Keratinocyte (primary cell): ENCODE results near the gene ROBO4. TPM values are rescaled to one million over a fixed set of nuclear protein-coding genes. Genes with fewer than 3 reads are reported as not detected.
A peak's percentile ranks its signal among the peaks of the same experiment; 100 is the strongest.

Experiments used
- DNase-seq: peaks from one replicate; pipeline ENCODE4 v3.0.0-alpha.2; 2011; ENCODE audit warnings: low read depth, missing footprints, low spot score
- FAIRE-seq: peaks from 2 replicates; lab custom pipeline; 2011; peaks lifted over from hg19 to GRCh38; lab: Jason Lieb, UNC
- H2AFZ ChIP-seq: 2 replicates; pipeline ENCODE4 v1.6.0; 2012; ENCODE audit warnings: low read length, control low read depth, inconsistent platforms; ENCODE audit not compliant: control insufficient read depth
- H3K27ac ChIP-seq: 2 replicates; pipeline ENCODE4 v1.5.1; 2011; ENCODE audit warnings: low read length; ENCODE audit not compliant: control insufficient read depth, insufficient read depth
- H3K27me3 ChIP-seq: 3 replicates; pipeline ENCODE4 v1.6.0; 2011; ENCODE audit warnings: low read length; ENCODE audit not compliant: control insufficient read depth, insufficient read depth; ENCODE audit errors: extremely low read depth
- H3K36me3 ChIP-seq, 2 experiments: 2 replicates in 1 of 2; 3 replicates in 1 of 2; pipeline ENCODE4 v1.5.1; 2011; ENCODE audit warnings: low read length in 2 of 2, mild to moderate bottlenecking in 1 of 2; ENCODE audit not compliant: control insufficient read depth in 2 of 2, insufficient read depth in 2 of 2; ENCODE audit errors: extremely low read depth in 1 of 2
- H3K4me1 ChIP-seq: 3 replicates; pipeline ENCODE4 v1.5.1; 2011; ENCODE audit warnings: low read length; ENCODE audit not compliant: control insufficient read depth, insufficient read depth; ENCODE audit errors: extremely low read depth
- H3K4me2 ChIP-seq: 3 replicates; pipeline ENCODE4 v1.6.0; 2011; ENCODE audit warnings: low read depth, low read length; ENCODE audit not compliant: control insufficient read depth, insufficient read depth; ENCODE audit errors: extremely low read depth
- H3K4me3 ChIP-seq, 3 experiments: fragments of 200-600 bp in 1 of 3; sonication (generic) in 1 of 3; 2 replicates in 2 of 3; 3 replicates in 1 of 3; pipeline ENCODE4 v1.5.1; 2011 to 2016; ENCODE audit warnings: low read length in 3 of 3, mild to moderate bottlenecking in 3 of 3, control low read depth in 2 of 3, inconsistent platforms in 1 of 3, low read depth in 1 of 3, mixed read lengths in 1 of 3, mixed run types in 1 of 3, moderate library complexity in 1 of 3; ENCODE audit not compliant: control insufficient read depth in 2 of 3, insufficient read depth in 2 of 3; ENCODE audit errors: extremely low read depth in 1 of 3
- H3K79me2 ChIP-seq: 2 replicates; pipeline ENCODE4 v1.6.0; 2012; ENCODE audit warnings: low read length; ENCODE audit not compliant: control insufficient read depth, insufficient read depth
- H3K9ac ChIP-seq: 3 replicates; pipeline ENCODE4 v1.6.0; 2011; ENCODE audit warnings: low read length; ENCODE audit not compliant: control insufficient read depth, insufficient read depth; ENCODE audit errors: extremely low read depth
- H3K9me1 ChIP-seq: 3 replicates; pipeline ENCODE4 v1.6.0; 2011; ENCODE audit warnings: low read length; ENCODE audit not compliant: control insufficient read depth, insufficient read depth; ENCODE audit errors: extremely low read depth
- H3K9me3 ChIP-seq: 2 replicates; pipeline ENCODE4 v1.5.1; 2012; ENCODE audit warnings: low read depth, low read length; ENCODE audit not compliant: control insufficient read depth
- H4K20me1 ChIP-seq: 3 replicates; pipeline ENCODE4 v1.6.0; 2011; ENCODE audit warnings: low read length; ENCODE audit not compliant: control insufficient read depth, insufficient read depth; ENCODE audit errors: extremely low read depth
- CTCF ChIP-seq, 3 experiments: IDR thresholded peaks in 1 of 3; conservative IDR thresholded peaks in 1 of 3; optimal IDR thresholded peaks in 1 of 3; 2 replicates in 2 of 3; 3 replicates in 1 of 3; pipeline versions ENCODE3 to v1.5.1; 2011; ENCODE audit warnings: low read length in 3 of 3, mild to moderate bottlenecking in 3 of 3, moderate library complexity in 2 of 3, control low read depth in 1 of 3, inconsistent platforms in 1 of 3; ENCODE audit not compliant: insufficient read depth in 2 of 3; ENCODE audit errors: extremely low read depth in 1 of 3
- EZH2 ChIP-seq: IDR thresholded peaks from one replicate; pipeline ENCODE4 v1.6.1; 2012; ENCODE audit warnings: inconsistent platforms, mild to moderate bottlenecking, low read length, moderate library complexity
- dilution Hi-C: fragments of 300-500 bp; cut with MboI; formaldehyde crosslinking; loops from one replicate; pipeline ENCODE4 v1.7.0; 2020; ENCODE audit warnings: low sequenced_read_pairs; ENCODE audit not compliant: extremely low pct_ligation_motif_present
- polyA plus RNA-seq, 5 experiments: library from polyadenylated mRNA; depleted of rRNA in 3 of 5; stranded (reverse) in 3 of 5; stranded (forward) in 1 of 5; unstranded in 1 of 5; fragments of >200 nt; gene quantifications; 1 replicate in 1 of 5; 2 replicates in 3 of 5; 3 replicates in 1 of 5; pipeline versions ENCODE4 v1.2.1 to v1.2.3, GENCODE V29; 2011 to 2012; ENCODE audit warnings: missing spikeins in 2 of 5, low read depth in 1 of 5, low replicate concordance in 1 of 5

ROBO4 gene
- polyA plus RNA-seq, 1 donor (not counting 4 experiments of a cell fraction or from before 2014, with no cell fraction given): 0.94 TPM

GRCh38 chr11:124846070-124846673 lies 51.5 kb downstream of the ROBO4 start:
- Histone ChIP-seq H3K27ac (no peak overlapping the region), H3K4me2 (no peak overlapping the region), H3K9me3 (no peaks in the 10 kb centered on the region), H3K27me3 (peaks cover 79% of the 10 kb centered on the region), H3K4me3 (no peak overlapping the region), H3K79me2 (no peaks in the 10 kb centered on the region), H3K4me1 (no peaks in the 10 kb centered on the region), H2AFZ (no peak overlapping the region), H3K9ac (no peak overlapping the region), H3K36me3 (no peaks in the 10 kb centered on the region), H4K20me1 (peaks cover 2% of the 10 kb centered on the region), H3K9me1 (no peaks in the 10 kb centered on the region)
- TF ChIP-seq CTCF (optimal IDR thresholded peaks at IDR 0.05 in 1 of 3, IDR thresholded peaks at IDR 0.05 in 1 of 3, conservative IDR thresholded peaks at IDR 0.05 in 1 of 3; ENCODE audit: extremely low read depth in 1 of 3, insufficient read depth in 2 of 3, low read length in 3 of 3): no peak
- TF ChIP-seq EZH2: peak; percentile 33
- no peak for FAIRE-seq
- dilution Hi-C loops: no loop called here
- DNase-seq: no peak

- Histone ChIP-seq H3K27ac (no peak overlapping the region), H3K4me3 (no peak overlapping the region), H3K9ac (no peak overlapping the region), H4K20me1 (peaks cover 5% of the 10 kb centered on the region), H2AFZ (no peak overlapping the region), H3K27me3 (peaks cover 89% of the 10 kb centered on the region), H3K9me3 (no peaks in the 10 kb centered on the region), H3K9me1 (no peaks in the 10 kb centered on the region), H3K4me2 (peak overlapping the region; percentile 18), H3K4me1 (no peaks in the 10 kb centered on the region), H3K79me2 (no peaks in the 10 kb centered on the region), H3K36me3 (no peaks in the 10 kb centered on the region)
- TF ChIP-seq CTCF (optimal IDR thresholded peaks at IDR 0.05 in 1 of 3, IDR thresholded peaks at IDR 0.05 in 1 of 3, conservative IDR thresholded peaks at IDR 0.05 in 1 of 3; ENCODE audit: extremely low read depth in 1 of 3, insufficient read depth in 2 of 3, low read length in 3 of 3) (no peak), EZH2 (peak; percentile 78)
- DNase-seq (no peak), FAIRE-seq (no peak)
- dilution Hi-C loops: no loop called here
These were observed 53.0 kb downstream of the ROBO4 start for GRCh38 chr11:124844664-124845079.
